GM13977 (cell line): Measurements from ENCODE around the gene RFX2.
A peak's percentile ranks its signal among the peaks of the same experiment; 100 is the strongest.

Experiments used
- DNase-seq: peaks from one replicate; pipeline ENCODE4 v3.0.0; 2012; ENCODE audit warnings: low spot score
- in situ Hi-C: fragments of 300-500 bp; cut with MboI; formaldehyde crosslinking; loops from one replicate; pipeline ENCODE4 v1.12.0; 2022; ENCODE audit warnings: low sequenced_read_pairs, low pct_unique_long_range_greater_than_20kb, mixed read lengths, inconsistent platforms; ENCODE audit not compliant: unreplicated experiment
- TF ChIP-seq, protein P1 (sequence below): IDR thresholded peaks from 2 replicates; pipeline ENCODE4 v1.5.1; 2012; ENCODE audit warnings: mild to moderate bottlenecking, control low read depth; ENCODE audit not compliant: insufficient read depth; ENCODE audit errors: extremely low read depth, missing control alignments

RFX2 gene

DNA sequence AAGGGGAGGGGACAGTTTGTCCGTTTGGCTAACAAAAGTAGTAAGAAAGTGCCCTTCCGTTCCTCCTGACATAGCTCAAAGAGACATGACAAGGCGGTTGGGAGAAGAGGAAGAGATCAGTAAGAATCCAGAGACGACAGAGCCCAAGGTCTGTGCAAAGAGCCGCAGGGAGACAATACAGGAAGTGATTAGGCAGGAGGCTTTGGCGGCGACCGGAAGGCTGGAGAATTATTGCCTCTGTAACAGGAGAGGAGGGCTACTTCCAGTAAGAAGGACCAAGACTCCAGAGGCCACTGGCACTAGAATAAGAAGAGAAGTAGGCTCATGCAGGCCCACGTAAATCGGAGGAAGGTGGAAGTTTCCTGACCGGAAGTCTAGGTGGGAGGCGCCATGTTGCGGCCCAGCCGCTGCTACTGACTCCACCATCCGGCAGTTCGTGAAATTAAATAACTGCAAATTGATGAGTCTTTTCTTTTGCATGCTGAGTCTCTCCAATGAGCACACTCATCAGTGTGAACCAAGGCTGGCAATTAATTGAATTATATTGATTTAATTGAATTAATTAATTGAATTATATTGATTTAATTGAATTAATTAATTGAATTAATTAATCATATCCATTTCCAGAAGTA is 9.9 kb downstream of the RFX2 start:
- DNase-seq, result no peak
- in situ Hi-C loops, result no loop called here
- TF ChIP-seq, protein P1, sequence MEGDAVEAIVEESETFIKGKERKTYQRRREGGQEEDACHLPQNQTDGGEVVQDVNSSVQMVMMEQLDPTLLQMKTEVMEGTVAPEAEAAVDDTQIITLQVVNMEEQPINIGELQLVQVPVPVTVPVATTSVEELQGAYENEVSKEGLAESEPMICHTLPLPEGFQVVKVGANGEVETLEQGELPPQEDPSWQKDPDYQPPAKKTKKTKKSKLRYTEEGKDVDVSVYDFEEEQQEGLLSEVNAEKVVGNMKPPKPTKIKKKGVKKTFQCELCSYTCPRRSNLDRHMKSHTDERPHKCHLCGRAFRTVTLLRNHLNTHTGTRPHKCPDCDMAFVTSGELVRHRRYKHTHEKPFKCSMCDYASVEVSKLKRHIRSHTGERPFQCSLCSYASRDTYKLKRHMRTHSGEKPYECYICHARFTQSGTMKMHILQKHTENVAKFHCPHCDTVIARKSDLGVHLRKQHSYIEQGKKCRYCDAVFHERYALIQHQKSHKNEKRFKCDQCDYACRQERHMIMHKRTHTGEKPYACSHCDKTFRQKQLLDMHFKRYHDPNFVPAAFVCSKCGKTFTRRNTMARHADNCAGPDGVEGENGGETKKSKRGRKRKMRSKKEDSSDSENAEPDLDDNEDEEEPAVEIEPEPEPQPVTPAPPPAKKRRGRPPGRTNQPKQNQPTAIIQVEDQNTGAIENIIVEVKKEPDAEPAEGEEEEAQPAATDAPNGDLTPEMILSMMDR, result peak; percentile 32

DNA sequence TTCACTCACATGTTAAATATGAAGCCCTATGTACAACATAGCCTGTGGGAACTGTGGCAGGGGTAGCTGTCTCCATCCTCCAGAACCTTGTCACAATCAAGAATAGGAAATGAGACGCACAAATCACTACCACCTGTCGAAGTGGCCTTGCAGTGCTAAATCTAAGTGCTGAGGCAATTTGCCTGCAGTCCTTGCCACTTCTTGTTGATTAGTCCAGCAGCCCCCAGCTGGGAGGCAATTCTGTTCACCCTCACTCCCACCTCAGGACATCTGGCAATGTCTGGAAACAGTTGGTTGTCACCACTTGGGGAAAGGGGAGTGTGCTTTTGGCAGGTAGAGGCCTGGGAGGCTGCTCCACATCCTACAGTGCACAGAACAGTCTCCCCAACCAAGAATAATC is 10.7 kb downstream of the RFX2 start:
- in situ Hi-C loops, result no loop called here
- DNase-seq, result no peak
- TF ChIP-seq, protein P1, result no peak

- no peak for DNase-seq
- TF ChIP-seq, protein P1, result no peak
- in situ Hi-C loops, result no loop called here
These were observed 11.3 kb downstream of the RFX2 start for GRCh38 chr19:6099033-6099432.

DNA sequence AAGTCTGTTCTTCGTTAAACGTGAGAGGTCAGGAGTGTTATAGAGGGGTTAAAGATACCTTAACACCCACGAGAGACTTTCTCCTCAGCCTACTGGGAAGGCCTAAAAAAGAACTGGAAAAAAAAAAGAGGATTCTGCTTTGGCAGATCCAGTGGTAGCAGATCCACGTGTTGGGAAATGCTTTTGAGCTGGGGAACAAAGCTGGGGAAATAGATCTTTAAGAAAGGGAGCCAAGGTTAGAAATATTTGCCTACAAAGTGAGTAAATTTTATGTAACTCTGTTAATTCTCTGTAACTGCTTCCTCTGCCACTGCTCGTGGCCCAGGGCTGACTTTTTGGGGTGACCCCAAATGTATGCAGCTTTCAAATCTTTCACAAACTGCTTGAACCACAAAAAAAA is 11.7 kb downstream of the RFX2 start:
- TF ChIP-seq, protein P1, result no peak
- in situ Hi-C loops, result no loop called here
- DNase-seq, result no peak

DNA sequence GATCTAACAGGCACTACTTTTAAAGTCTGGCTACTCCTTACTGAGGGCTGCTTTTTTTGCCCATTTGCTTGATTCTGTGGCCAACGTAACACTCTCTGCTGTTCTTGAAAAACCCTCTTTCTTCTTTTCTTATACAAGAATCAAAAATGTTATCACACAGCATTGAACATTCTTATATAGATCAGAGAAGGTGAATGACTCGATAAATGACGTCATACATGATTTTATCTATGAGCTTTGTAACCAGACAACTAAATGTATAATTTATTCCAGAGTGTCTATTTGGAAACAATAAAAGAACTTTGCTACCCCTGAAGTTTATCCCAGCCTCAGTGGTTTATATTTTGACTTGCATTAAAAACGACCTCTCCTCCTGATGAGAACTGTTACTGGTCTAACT is 12.4 kb downstream of the RFX2 start:
- TF ChIP-seq, protein P1, result no peak
- no peak for DNase-seq
- in situ Hi-C loops, result no loop called here

GRCh38 chr19:6095760-6096159 is 14.5 kb downstream of the RFX2 start:
- TF ChIP-seq, protein P1, result no peak
- in situ Hi-C loops, result no loop called here
- DNase-seq, result no peak
